Measurements from ENCODE around the gene GPR39. TPM values are rescaled to one million over a fixed set of nuclear protein-coding genes. Genes with fewer than 3 reads are reported as not detected.
A peak's percentile ranks its signal among the peaks of the same experiment; 100 is the strongest.

Gene GPR39
- total and polyA plus RNA-seq, 8 donors: 0.87 to 16.0 (median 5.5) TPM; not detected in 1

DNA sequence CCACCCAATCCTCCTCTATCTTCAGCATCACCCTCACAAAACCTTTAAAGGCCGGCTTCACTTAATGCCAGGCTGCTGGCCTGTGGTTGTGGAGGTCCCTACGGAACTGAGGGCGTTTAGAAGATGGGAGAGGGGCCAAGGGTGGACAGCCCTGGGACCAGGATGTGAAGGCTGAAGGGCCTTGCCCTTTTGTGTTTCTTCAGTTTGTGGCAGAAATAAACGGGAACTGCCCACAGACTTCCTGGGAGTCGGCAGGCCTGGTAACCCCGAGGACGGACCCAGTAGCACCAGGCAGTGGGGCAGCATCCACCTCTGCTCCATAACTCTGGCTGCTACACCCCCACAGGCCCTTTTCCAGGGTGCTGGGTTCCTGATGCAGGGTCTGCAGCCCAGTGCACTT lies 202.1 kb downstream of the GPR39 start:
- no peaks in the 10 kb centered on the region for H3K27me3 ChIP-seq
- H3K36me3 ChIP-seq: no peaks in the 10 kb centered on the region
- H3K4me3 ChIP-seq: no peak overlapping the region
- 79 to 95% (median 89%) methylated on average over 7 of the region's 7 CpGs for WGBS, 5 donors
- TF ChIP-seq, protein P1, sequence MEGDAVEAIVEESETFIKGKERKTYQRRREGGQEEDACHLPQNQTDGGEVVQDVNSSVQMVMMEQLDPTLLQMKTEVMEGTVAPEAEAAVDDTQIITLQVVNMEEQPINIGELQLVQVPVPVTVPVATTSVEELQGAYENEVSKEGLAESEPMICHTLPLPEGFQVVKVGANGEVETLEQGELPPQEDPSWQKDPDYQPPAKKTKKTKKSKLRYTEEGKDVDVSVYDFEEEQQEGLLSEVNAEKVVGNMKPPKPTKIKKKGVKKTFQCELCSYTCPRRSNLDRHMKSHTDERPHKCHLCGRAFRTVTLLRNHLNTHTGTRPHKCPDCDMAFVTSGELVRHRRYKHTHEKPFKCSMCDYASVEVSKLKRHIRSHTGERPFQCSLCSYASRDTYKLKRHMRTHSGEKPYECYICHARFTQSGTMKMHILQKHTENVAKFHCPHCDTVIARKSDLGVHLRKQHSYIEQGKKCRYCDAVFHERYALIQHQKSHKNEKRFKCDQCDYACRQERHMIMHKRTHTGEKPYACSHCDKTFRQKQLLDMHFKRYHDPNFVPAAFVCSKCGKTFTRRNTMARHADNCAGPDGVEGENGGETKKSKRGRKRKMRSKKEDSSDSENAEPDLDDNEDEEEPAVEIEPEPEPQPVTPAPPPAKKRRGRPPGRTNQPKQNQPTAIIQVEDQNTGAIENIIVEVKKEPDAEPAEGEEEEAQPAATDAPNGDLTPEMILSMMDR (IDR thresholded peaks at IDR 0.05): no peak
- TF ChIP-seq POLR2A (IDR thresholded peaks at IDR 0.05) (no peak), EP300 (IDR thresholded peaks at IDR 0.05) (no peak), POLR2AphosphoS5 (IDR thresholded peaks at IDR 0.05) (no peak)
- no peak overlapping the region for H3K27ac ChIP-seq
- no peaks in the 10 kb centered on the region for H3K9me3 ChIP-seq
- H3K4me1 ChIP-seq: peaks cover 0 to 17% (median 8%) of the 10 kb centered on the region in 4 donors
- DNase-seq: no peak
- intact Hi-C loops (cut with DNase I; ENCODE audit: low total_unique reads): no loop called here

DNA sequence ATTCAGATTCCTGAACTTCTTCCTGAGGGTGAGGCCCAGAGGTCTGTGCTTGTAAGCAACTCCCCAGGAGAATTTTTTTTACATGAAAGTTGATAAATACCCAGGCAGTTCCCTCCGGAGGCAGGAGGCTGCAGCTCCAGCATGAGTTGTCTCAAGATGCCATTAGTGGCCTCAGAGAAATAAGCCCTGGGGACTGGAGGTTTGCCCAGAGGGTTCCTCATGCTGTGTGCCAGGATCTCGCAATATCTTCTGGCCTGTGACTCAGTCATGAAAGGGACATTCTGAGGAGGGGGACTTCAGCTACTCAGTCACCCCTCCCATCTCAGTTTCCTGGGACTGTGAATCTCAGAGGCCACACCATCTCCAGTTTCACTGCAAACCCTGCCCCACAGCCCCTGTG lies 203.5 kb downstream of the GPR39 start:
- Histone ChIP-seq H3K27ac (no peak overlapping the region), H3K4me3 (no peak overlapping the region), H3K36me3 (no peaks in the 10 kb centered on the region), H3K4me1 (peaks cover 0 to 14% (median 8%) of the 10 kb centered on the region in 4 donors), H3K9me3 (no peaks in the 10 kb centered on the region), H3K27me3 (no peaks in the 10 kb centered on the region)
- 17 to 53% (median 40%) methylated on average over 1 to 2 of the region's 2 CpGs for WGBS, 5 donors
- TF ChIP-seq, protein P1 (IDR thresholded peaks at IDR 0.05): no peak
- no peak for TF ChIP-seq POLR2A (IDR thresholded peaks at IDR 0.05)
- DNase-seq: no peak
- intact Hi-C loops (cut with DNase I; ENCODE audit: low total_unique reads): no loop called here

DNA sequence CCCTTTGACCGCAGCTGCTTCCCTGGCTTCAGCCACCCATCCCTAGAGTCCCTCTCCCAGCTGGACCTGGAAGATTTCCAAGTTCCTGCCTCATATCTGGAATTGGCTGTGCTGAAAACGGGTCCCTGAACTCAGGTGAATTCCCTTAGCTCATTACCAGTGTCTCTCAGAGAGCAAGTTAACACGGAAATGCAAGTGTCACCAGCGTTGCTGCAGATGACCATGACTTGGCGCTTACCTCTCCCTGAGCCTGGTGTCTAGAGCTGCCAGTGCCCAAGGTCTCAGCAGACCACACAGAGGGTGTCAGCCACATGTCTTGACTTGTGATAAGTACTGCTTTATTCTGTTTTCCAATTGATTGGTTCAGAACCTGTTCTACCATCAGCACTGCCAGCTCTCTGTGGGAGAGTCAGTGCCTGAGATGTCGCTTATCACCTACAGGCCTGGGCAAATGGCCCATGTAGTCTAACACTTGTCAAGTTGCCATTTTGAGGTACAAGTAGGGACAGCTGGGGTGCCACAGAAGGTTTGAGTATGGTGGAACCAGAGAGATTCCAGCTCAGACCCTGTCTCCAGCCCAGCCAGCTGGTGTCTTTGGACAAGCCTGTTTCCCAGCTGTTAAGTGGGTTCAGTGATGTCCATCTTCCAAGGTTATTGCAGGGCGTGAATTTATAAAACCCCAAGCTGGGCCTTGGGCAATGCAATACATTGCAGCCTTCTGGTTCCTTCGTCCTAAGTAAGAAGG lies 204.7 kb downstream of the GPR39 start:
- DNase-seq: peak; percentile 37 to 82
- Histone ChIP-seq H3K27me3 (no peaks in the 10 kb centered on the region), H3K9me3 (no peaks in the 10 kb centered on the region), H3K4me1 (peaks cover 0 to 10% (median 5%) of the 10 kb centered on the region in 4 donors), H3K27ac (peak overlapping the region in 3 of 5 donors; percentile 9 to 58 (median 48)), H3K4me3 (no peak overlapping the region), H3K36me3 (no peaks in the 10 kb centered on the region)
- intact Hi-C loops (cut with DNase I; ENCODE audit: low total_unique reads): no loop called here
- TF ChIP-seq POLR2AphosphoS5 (IDR thresholded peaks at IDR 0.05): peak in 1 of 3 donors; percentile 5
- no peak for TF ChIP-seq POLR2A (IDR thresholded peaks at IDR 0.05)
- no peak for TF ChIP-seq EP300 (IDR thresholded peaks at IDR 0.05)
- WGBS, 5 donors: 38 to 66% (median 44%) methylated on average over 5 to 8 of the region's 8 CpGs

DNA sequence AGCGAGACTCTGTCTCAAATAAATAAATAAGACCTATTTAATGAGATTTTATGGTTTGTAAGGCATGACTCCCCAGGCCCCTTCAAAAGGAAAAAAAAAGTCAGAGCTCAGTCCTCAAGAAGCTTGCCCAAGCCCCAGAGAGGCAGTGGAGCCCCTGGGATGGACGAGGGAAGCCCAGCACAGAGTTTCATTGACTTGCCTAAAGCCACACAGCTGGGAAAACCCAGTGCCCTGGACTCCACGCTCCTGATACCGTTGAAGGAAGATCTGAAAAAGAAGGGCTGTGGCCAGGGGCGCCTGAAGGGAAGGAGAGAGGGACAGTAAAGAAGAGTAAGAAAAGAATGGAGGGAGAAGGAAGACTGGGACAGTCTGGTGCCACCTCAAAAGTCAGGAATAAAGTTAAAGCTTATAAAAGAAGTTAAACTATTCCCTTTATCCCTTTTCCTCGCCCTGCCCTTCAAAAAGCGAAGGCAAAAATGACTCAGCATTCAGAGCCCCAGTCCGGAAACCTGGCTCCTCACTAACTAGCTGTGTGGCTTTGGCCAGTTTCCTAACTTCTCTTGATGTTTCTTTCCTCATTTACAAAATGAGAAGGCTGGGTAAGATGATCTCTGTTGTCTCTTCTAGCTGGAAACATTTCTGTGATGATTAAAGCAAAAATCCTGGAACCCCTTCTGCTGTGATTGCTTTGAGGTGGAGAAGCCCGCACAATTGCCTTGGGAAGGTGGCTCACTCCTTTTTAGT lies 206.7 kb downstream of the GPR39 start:
- Histone ChIP-seq H3K27ac (no peak overlapping the region), H3K9me3 (no peaks in the 10 kb centered on the region), H3K4me3 (no peak overlapping the region), H3K36me3 (no peaks in the 10 kb centered on the region), H3K27me3 (no peaks in the 10 kb centered on the region), H3K4me1 (peaks cover 0 to 10% (median 3%) of the 10 kb centered on the region in 4 donors)
- no peak for TF ChIP-seq POLR2A (IDR thresholded peaks at IDR 0.05)
- no peak for TF ChIP-seq POLR2AphosphoS5 (IDR thresholded peaks at IDR 0.05)
- TF ChIP-seq EP300 (IDR thresholded peaks at IDR 0.05): no peak
- TF ChIP-seq, protein P1 (IDR thresholded peaks at IDR 0.05): no peak
- no peak for DNase-seq
- intact Hi-C loops (cut with DNase I; ENCODE audit: low total_unique reads): no loop called here
- 75 to 82% (median 76%) methylated on average over 9 of the region's 9 CpGs for WGBS, 5 donors
